ENCODE data around the gene EFCAB8. TPM values are rescaled to one million over a fixed set of nuclear protein-coding genes. Genes with fewer than 3 reads are reported as not detected.

EFCAB8 gene
- total RNA-seq, 1 donor from 2014 or later = 0.29 TPM

GRCh38 chr20:32820698-32821377 is 37.9 kb upstream of the EFCAB8 start:
- H3K27me3 Mint-ChIP-seq = no peaks in the 10 kb centered on the region
- peaks cover 20% of the 10 kb centered on the region for H3K4me1 Mint-ChIP-seq (ENCODE audit: low read depth)
- H3K27ac Mint-ChIP-seq = peak overlapping the region; percentile 96
- no peak for DNase-seq (ENCODE audit: low spot score, unreplicated experiment)
- peak overlapping the region; percentile 93 for H3K4me3 Mint-ChIP-seq (ENCODE audit: low read depth)
- no peak for TF ChIP-seq CTCF (IDR thresholded peaks at IDR 0.05; ENCODE audit: unreplicated experiment)
- H3K36me3 Mint-ChIP-seq (ENCODE audit: insufficient read depth) = no peaks in the 10 kb centered on the region
- H3K9me3 Mint-ChIP-seq (ENCODE audit: low read depth) = no peaks in the 10 kb centered on the region

- no peak for DNase-seq (ENCODE audit: low spot score, unreplicated experiment)
- H3K27me3 Mint-ChIP-seq = no peaks in the 10 kb centered on the region
- peaks cover 3% of the 10 kb centered on the region for H3K36me3 Mint-ChIP-seq (ENCODE audit: insufficient read depth)
- H3K4me1 Mint-ChIP-seq (ENCODE audit: low read depth) = peaks cover 20% of the 10 kb centered on the region
- no peak for TF ChIP-seq CTCF (IDR thresholded peaks at IDR 0.05; ENCODE audit: unreplicated experiment)
- no peak overlapping the region for H3K27ac Mint-ChIP-seq
- H3K9me3 Mint-ChIP-seq (ENCODE audit: low read depth) = no peaks in the 10 kb centered on the region
- H3K4me3 Mint-ChIP-seq (ENCODE audit: low read depth) = no peak overlapping the region
Measured at GRCh38 chr20:32822225-32822624, 36.5 kb upstream of the EFCAB8 start.

- Mint-ChIP-seq H3K27ac (peak overlapping the region; percentile 58), H3K4me1 (ENCODE audit: low read depth) (peaks cover 23% of the 10 kb centered on the region), H3K4me3 (ENCODE audit: low read depth) (peak overlapping the region; percentile 5), H3K9me3 (ENCODE audit: low read depth) (no peaks in the 10 kb centered on the region), H3K27me3 (no peaks in the 10 kb centered on the region), H3K36me3 (ENCODE audit: insufficient read depth) (peaks cover 6% of the 10 kb centered on the region)
- no peak for TF ChIP-seq CTCF (IDR thresholded peaks at IDR 0.05; ENCODE audit: unreplicated experiment)
- DNase-seq (ENCODE audit: low spot score, unreplicated experiment) = no peak
Measured at GRCh38 chr20:32823078-32823477, 35.6 kb upstream of the EFCAB8 start.

GRCh38 chr20:32823737-32824588 is 34.8 kb upstream of the EFCAB8 start:
- H3K4me3 Mint-ChIP-seq (ENCODE audit: low read depth) = no peak overlapping the region
- TF ChIP-seq CTCF (IDR thresholded peaks at IDR 0.05; ENCODE audit: unreplicated experiment) = no peak
- peaks cover 25% of the 10 kb centered on the region for H3K4me1 Mint-ChIP-seq (ENCODE audit: low read depth)
- no peaks in the 10 kb centered on the region for H3K27me3 Mint-ChIP-seq
- H3K9me3 Mint-ChIP-seq (ENCODE audit: low read depth) = no peaks in the 10 kb centered on the region
- peaks cover 11% of the 10 kb centered on the region for H3K36me3 Mint-ChIP-seq (ENCODE audit: insufficient read depth)
- H3K27ac Mint-ChIP-seq = peak overlapping the region; percentile 58
- no peak for DNase-seq (ENCODE audit: low spot score, unreplicated experiment)

- no peaks in the 10 kb centered on the region for H3K27me3 Mint-ChIP-seq
- H3K36me3 Mint-ChIP-seq (ENCODE audit: insufficient read depth) = peaks cover 38% of the 10 kb centered on the region
- H3K9me3 Mint-ChIP-seq (ENCODE audit: low read depth) = no peaks in the 10 kb centered on the region
- peaks cover 23% of the 10 kb centered on the region for H3K4me1 Mint-ChIP-seq (ENCODE audit: low read depth)
- H3K4me3 Mint-ChIP-seq (ENCODE audit: low read depth) = no peak overlapping the region
- no peak for DNase-seq (ENCODE audit: low spot score, unreplicated experiment)
- no peak for TF ChIP-seq CTCF (IDR thresholded peaks at IDR 0.05; ENCODE audit: unreplicated experiment)
- peak overlapping the region; percentile 15 for H3K27ac Mint-ChIP-seq
Measured at GRCh38 chr20:32828029-32828680, 30.6 kb upstream of the EFCAB8 start.
